ENCODE results near the gene LMO3. TPM values are rescaled to one million over a fixed set of nuclear protein-coding genes. Genes with fewer than 3 reads are reported as not detected.

LMO3 gene
- total and polyA plus RNA-seq, 2 experiments from 2014 or later, result 7.9 to 15.1 TPM

GRCh38 chr12:16562435-16562834 lies 43.5 kb downstream of the LMO3 start:
- H3F3A ChIP-seq (replicated peaks; ENCODE audit: low read depth), result no peaks in the 10 kb centered on the region
- no peak for DNase-seq (ENCODE audit: low spot score)
- no peak overlapping the region for H3K4me2 ChIP-seq
- H3K4me1 ChIP-seq (ENCODE audit: insufficient read depth), result peaks cover 10% of the 10 kb centered on the region; the same call in 1 of the 2 replicates
- H3K79me2 ChIP-seq (replicated peaks; ENCODE audit: insufficient read depth), result no peaks in the 10 kb centered on the region
- H3K27me3 ChIP-seq (ENCODE audit: insufficient read depth), result no peaks in the 10 kb centered on the region
- no peaks in the 10 kb centered on the region for H3K9me2 ChIP-seq (ENCODE audit: insufficient read depth)
- H3K4me3 ChIP-seq, result no peak overlapping the region
- TF ChIP-seq CTCF (conservative IDR thresholded peaks at IDR 0.05; ENCODE audit: low read depth in 2 of 2) (no peak), EZH2 (IDR thresholded peaks at IDR 0.05; ENCODE audit: low read depth, unreplicated experiment) (no peak), ETS1 (IDR thresholded peaks at IDR 0.05) (no peak), REST (IDR thresholded peaks at IDR 0.05; ENCODE audit: unreplicated experiment) (no peak), CREB1 (CRISPR knock-in tag; IDR thresholded peaks at IDR 0.05; ENCODE audit: low read depth) (no peak), ZNF331 (CRISPR knock-in tag; IDR thresholded peaks at IDR 0.05; ENCODE audit: low read depth) (no peak), STAT1 (IDR thresholded peaks at IDR 0.05; ENCODE audit: unreplicated experiment) (no peak), EZH2phosphoT487 (IDR thresholded peaks at IDR 0.05; ENCODE audit: unreplicated experiment) (no peak), ZNF114 (CRISPR knock-in tag; IDR thresholded peaks at IDR 0.05) (no peak)
- peaks cover 3% of the 10 kb centered on the region; the same call in 1 of the 3 replicates for H3K36me3 Mint-ChIP-seq (ENCODE audit: low read depth)
- H3K36me3 ChIP-seq (ENCODE audit: insufficient read depth), result no peaks in the 10 kb centered on the region
- peaks cover 11% of the 10 kb centered on the region; the same call in 2 of the 3 replicates for H3K4me1 Mint-ChIP-seq
- no peak overlapping the region for H3K27ac Mint-ChIP-seq
- no peak overlapping the region for H3K27ac ChIP-seq (ENCODE audit: low read depth)
- no peaks in the 10 kb centered on the region; the same call in 2 of the 3 replicates for H3K9me3 Mint-ChIP-seq
- no peaks in the 10 kb centered on the region for H3K27me3 Mint-ChIP-seq (ENCODE audit: insufficient read depth, low read depth, poor library complexity)
- no peak for ATAC-seq
- H3K4me3 Mint-ChIP-seq, result no peak overlapping the region
- no peaks in the 10 kb centered on the region for H4K20me1 ChIP-seq (replicated peaks; ENCODE audit: insufficient read depth)
- no peak overlapping the region for H2AFZ ChIP-seq

GRCh38 chr12:16560273-16560672 lies 45.7 kb downstream of the LMO3 start:
- DNase-seq (ENCODE audit: low spot score) (peak; percentile 51), ATAC-seq (peak; percentile 82)
- H3K9me3 Mint-ChIP-seq, result no peaks in the 10 kb centered on the region
- Histone ChIP-seq H3K9me2 (ENCODE audit: insufficient read depth) (no peaks in the 10 kb centered on the region), H3K4me2 (no peak overlapping the region; the same call in 1 of the 2 replicates), H3K4me3 (no peak overlapping the region), H3F3A (replicated peaks; ENCODE audit: low read depth) (no peaks in the 10 kb centered on the region), H3K79me2 (replicated peaks; ENCODE audit: insufficient read depth) (no peaks in the 10 kb centered on the region), H3K27me3 (ENCODE audit: insufficient read depth) (no peaks in the 10 kb centered on the region), H3K36me3 (ENCODE audit: insufficient read depth) (no peaks in the 10 kb centered on the region), H2AFZ (no peak overlapping the region), H3K4me1 (ENCODE audit: insufficient read depth) (peaks cover 28% of the 10 kb centered on the region; the same call in 1 of the 2 replicates), H4K20me1 (replicated peaks; ENCODE audit: insufficient read depth) (no peaks in the 10 kb centered on the region), H3K27ac (ENCODE audit: low read depth) (no peak overlapping the region)
- H3K27ac Mint-ChIP-seq, result no peak overlapping the region
- no peaks in the 10 kb centered on the region for H3K36me3 Mint-ChIP-seq (ENCODE audit: low read depth)
- no peaks in the 10 kb centered on the region for H3K27me3 Mint-ChIP-seq (ENCODE audit: insufficient read depth, low read depth, poor library complexity)
- H3K4me3 Mint-ChIP-seq, result no peak overlapping the region
- peaks cover 22% of the 10 kb centered on the region for H3K4me1 Mint-ChIP-seq
- TF ChIP-seq REST (IDR thresholded peaks at IDR 0.05; ENCODE audit: unreplicated experiment), result no peak
- TF ChIP-seq ZNF114 (CRISPR knock-in tag; IDR thresholded peaks at IDR 0.05), result no peak
- TF ChIP-seq POLR2AphosphoS5 (IDR thresholded peaks at IDR 0.05; ENCODE audit: low read depth), result no peak
